SU-DHL-6 (cell line): ENCODE data around the gene CFC1.
"Not testable (repeated sequence)": the region's sequence is repeated elsewhere in the genome, so short reads cannot be mapped to it uniquely, and the experiment has no call there.

Experiments used
- H2AFZ ChIP-seq: fragments of 200-600 bp; sonication (generic); 2 replicates; pipeline ENCODE4 v1.6.1; 2014; ENCODE audit warnings: low read depth, mild to moderate bottlenecking, moderate library complexity, mixed read lengths, antibody characterized with exemption, low read length; ENCODE audit not compliant: severe bottlenecking
- H3F3A ChIP-seq: fragments of 200-600 bp; shearing (Covaris generic); 2 replicates; pipeline ENCODE4 v1.6.0; 2016; ENCODE audit warnings: antibody characterized with exemption, mild to moderate bottlenecking; ENCODE audit not compliant: insufficient read depth
- H3K27ac ChIP-seq: fragments of 200-600 bp; sonication (generic); 2 replicates; pipeline ENCODE4 v1.5.1; 2016; ENCODE audit warnings: low read depth, mild to moderate bottlenecking, low read length, moderate library complexity, mixed read lengths
- H3K27me3 ChIP-seq: fragments of 200-600 bp; sonication (generic), shearing (Covaris generic); 2 replicates; pipeline ENCODE4 v1.6.0; 2014; ENCODE audit warnings: mild to moderate bottlenecking, low read length
- H3K36me3 ChIP-seq: fragments of 200-600 bp; sonication (generic); 2 replicates; pipeline ENCODE4 v1.6.1; 2014; ENCODE audit warnings: mild to moderate bottlenecking, low read length, mixed read lengths
- H3K4me2 ChIP-seq: fragments of 300-600, 200-600 bp; shearing (Covaris generic), sonication (generic); 2 replicates; pipeline ENCODE4 v1.6.0; 2014; ENCODE audit warnings: low read length, low read depth, mild to moderate bottlenecking; ENCODE audit not compliant: poor library complexity, severe bottlenecking
- H3K4me3 ChIP-seq: fragments of 200-600 bp; sonication (generic); 2 replicates; pipeline ENCODE4 v1.5.1; 2014; ENCODE audit warnings: antibody characterized with exemption, low read length, mild to moderate bottlenecking, mixed read lengths; ENCODE audit not compliant: insufficient read depth, poor library complexity, severe bottlenecking
- H3K79me2 ChIP-seq: fragments of 200-600 bp; sonication (generic); 2 replicates; pipeline ENCODE4 v1.6.1; 2014; ENCODE audit warnings: mild to moderate bottlenecking, low read length, moderate library complexity; ENCODE audit not compliant: insufficient read depth
- H3K9ac ChIP-seq: fragments of 200-600 bp; sonication (generic); 2 replicates; pipeline ENCODE4 v1.7.0; 2014; ENCODE audit warnings: mild to moderate bottlenecking, low read length
- H3K9me2 ChIP-seq: fragments of 200-600 bp; sonication (generic); replicated peaks from 2 replicates; pipeline ENCODE4 v1.6.1; 2014; ENCODE audit warnings: low read length; ENCODE audit not compliant: insufficient read depth
- H3K9me3 ChIP-seq: fragments of 200-600 bp; sonication (generic); 2 replicates; pipeline ENCODE4 v1.6.1; 2014; ENCODE audit warnings: low read length, mixed read lengths; ENCODE audit not compliant: insufficient read depth
- H4K20me1 ChIP-seq: fragments of 200-600 bp; sonication (generic); 2 replicates; pipeline ENCODE4 v1.6.1; 2014; ENCODE audit warnings: low read depth, mild to moderate bottlenecking, antibody characterized with exemption, low read length, moderate library complexity, mixed read lengths

CFC1 gene

DNA sequence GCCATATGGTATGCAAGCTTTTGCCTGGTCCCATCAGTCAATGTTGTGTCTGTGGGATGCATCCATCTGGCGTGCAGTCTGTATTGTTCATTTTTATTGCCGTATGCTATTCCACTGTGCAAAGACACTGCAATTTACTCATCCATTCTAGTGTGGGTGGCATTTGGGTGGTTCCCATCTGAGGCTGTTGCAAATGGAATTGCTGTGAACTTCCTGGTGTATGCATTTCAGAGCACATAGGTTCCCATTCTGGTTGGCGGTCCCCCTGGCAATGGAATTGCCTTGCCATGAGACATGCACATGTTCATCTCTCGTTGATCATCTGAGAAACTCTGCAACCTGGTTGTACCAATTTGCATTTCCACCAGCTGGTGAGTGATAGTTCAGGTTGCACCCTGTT lies 21.8 kb downstream of the CFC1 start:
- not testable (repeated sequence) for H3K4me2 ChIP-seq, H2AFZ ChIP-seq, H3K79me2 ChIP-seq, H3K27me3 ChIP-seq, H4K20me1 ChIP-seq, H3K36me3 ChIP-seq, H3K27ac ChIP-seq, H3K4me3 ChIP-seq, H3K9me2 ChIP-seq, H3F3A ChIP-seq, H3K9me3 ChIP-seq, H3K9ac ChIP-seq

DNA sequence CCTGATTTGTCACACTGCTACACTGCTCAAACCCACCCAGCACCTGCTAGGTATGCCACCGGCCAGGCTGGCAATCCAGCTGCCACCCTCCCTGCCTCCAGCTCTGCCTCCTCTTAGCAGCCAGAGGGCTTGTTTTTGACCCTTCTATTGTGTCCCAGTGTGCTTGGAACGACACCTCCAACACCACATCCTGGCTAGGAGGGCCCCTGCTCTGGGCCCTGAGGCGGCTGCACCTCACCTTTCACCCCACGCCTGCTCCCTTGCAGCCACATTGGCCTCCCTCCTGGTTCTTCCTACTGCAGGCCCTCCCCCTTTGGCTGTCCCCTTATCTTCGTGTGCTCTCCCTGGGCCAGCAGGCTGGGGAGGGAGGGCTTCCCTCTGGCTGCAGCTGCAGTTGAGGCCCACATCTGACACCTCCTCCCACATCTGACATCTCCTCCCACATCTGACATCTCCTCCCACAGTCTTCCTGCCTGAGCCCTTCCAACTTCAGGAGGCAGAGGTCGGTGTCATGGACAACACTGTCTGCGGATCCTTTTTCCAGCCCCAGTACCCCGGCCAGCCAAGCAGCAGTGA lies 23.1 kb downstream of the CFC1 start:
- not testable (repeated sequence) for H3K9ac ChIP-seq, H3K9me3 ChIP-seq, H3K36me3 ChIP-seq, H3F3A ChIP-seq, H2AFZ ChIP-seq, H3K4me3 ChIP-seq, H4K20me1 ChIP-seq, H3K27ac ChIP-seq, H3K27me3 ChIP-seq, H3K4me2 ChIP-seq, H3K9me2 ChIP-seq, H3K79me2 ChIP-seq

DNA sequence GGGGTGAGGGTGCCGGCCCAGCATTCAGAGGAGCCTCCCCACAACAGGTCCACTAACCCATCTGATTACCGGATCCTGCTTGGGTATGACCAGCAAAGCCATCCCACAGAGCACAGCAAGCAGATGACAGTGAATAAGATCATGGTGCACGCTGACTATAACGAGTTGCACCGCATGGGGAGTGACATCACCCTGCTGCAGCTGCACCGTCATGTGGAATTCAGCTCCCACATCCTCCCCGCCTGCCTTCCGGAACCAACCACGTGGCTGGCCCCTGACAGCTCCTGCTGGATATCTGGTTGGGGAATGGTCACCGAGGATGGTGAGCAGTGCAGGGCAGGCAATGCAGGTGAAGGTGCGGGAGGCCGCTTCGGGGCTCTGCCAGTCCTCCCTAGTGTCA lies 25.1 kb downstream of the CFC1 start:
- H4K20me1 ChIP-seq, H3K9me2 ChIP-seq, H3K4me2 ChIP-seq, H3F3A ChIP-seq, H3K27ac ChIP-seq, H3K9me3 ChIP-seq, H3K27me3 ChIP-seq, H3K4me3 ChIP-seq, H3K9ac ChIP-seq, H2AFZ ChIP-seq, H3K36me3 ChIP-seq, H3K79me2 ChIP-seq: not testable (repeated sequence)

DNA sequence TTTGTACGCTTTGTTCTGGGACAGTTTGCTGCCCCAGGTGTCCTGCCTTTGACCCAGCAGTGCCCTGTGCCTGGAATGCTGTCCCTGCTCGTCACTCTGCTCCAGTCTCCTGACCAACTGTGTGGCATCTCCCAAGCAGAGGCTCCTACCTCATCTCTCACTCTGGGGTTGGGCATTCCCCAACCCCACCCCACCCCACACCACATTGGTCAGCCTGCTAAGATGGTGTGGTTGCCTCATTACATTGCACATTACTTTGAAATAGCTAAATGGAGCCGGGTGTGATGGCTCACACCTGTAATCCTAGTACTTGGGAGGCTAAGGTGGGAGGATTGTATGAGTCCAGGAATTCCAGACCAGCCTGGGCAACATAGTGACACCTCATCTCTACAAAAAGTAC lies 27.4 kb downstream of the CFC1 start:
- H3K9ac ChIP-seq, H3F3A ChIP-seq, H3K79me2 ChIP-seq, H3K9me2 ChIP-seq, H3K36me3 ChIP-seq, H3K4me2 ChIP-seq, H3K4me3 ChIP-seq, H4K20me1 ChIP-seq, H3K27me3 ChIP-seq, H3K9me3 ChIP-seq, H2AFZ ChIP-seq, H3K27ac ChIP-seq: not testable (repeated sequence)

DNA sequence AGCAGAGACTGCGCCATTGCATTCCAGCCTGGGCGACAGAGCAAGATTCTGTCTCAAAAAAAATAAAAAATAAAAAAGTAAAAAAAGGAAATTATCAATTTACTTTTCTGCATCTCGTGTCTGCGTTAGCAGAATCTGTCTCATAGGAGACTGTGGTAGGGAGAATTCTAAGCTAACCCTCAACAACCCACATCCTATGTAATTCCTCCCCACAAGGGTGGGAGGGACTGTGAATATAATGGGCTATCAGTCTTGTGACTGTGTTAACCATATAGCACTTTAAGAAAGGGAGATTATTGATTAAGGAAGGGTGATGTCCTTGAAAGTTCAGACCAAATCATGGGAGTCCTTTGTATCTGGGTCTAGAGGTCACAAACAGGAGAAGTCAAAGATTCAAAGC lies 33.2 kb downstream of the CFC1 start:
- not testable (repeated sequence) for H3K27me3 ChIP-seq, H3K9ac ChIP-seq, H3K36me3 ChIP-seq, H3F3A ChIP-seq, H3K4me3 ChIP-seq, H3K27ac ChIP-seq, H4K20me1 ChIP-seq, H3K9me2 ChIP-seq, H2AFZ ChIP-seq, H3K79me2 ChIP-seq, H3K9me3 ChIP-seq, H3K4me2 ChIP-seq

DNA sequence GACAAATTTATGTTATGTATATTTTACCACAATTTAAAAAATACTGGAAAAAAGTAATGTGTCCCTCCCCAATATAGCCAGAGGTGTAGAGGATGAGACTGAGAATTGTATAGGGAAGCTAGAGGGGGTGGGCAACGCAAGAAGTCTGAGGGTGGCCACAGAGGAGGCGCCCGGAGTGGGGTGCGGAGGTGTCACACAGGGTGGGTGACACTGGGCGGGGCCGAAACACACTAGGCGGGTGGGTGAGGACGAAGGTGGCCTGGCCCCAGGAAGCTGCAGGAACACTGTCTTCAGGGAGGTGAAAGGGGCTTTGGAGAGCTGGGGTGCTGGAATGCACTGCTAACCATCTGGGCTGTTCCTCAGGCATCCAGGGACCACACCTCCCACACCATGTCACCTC lies 42.9 kb downstream of the CFC1 start:
- not testable (repeated sequence) for H3K79me2 ChIP-seq, H3K36me3 ChIP-seq, H3K4me3 ChIP-seq, H3K27me3 ChIP-seq, H3K4me2 ChIP-seq, H4K20me1 ChIP-seq, H3K9ac ChIP-seq, H3K9me3 ChIP-seq, H3K27ac ChIP-seq, H3K9me2 ChIP-seq, H2AFZ ChIP-seq, H3F3A ChIP-seq

DNA sequence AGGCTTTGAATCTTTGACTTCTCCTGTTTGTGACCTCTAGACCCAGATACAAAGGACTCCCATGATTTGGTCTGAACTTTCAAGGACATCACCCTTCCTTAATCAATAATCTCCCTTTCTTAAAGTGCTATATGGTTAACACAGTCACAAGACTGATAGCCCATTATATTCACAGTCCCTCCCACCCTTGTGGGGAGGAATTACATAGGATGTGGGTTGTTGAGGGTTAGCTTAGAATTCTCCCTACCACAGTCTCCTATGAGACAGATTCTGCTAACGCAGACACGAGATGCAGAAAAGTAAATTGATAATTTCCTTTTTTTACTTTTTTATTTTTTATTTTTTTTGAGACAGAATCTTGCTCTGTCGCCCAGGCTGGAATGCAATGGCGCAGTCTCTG lies 45.2 kb downstream of the CFC1 start:
- not testable (repeated sequence) for H3K9ac ChIP-seq, H3K27me3 ChIP-seq, H3K27ac ChIP-seq, H3K9me2 ChIP-seq, H3K4me2 ChIP-seq, H3K36me3 ChIP-seq, H3K4me3 ChIP-seq, H3F3A ChIP-seq, H3K79me2 ChIP-seq, H2AFZ ChIP-seq, H4K20me1 ChIP-seq, H3K9me3 ChIP-seq

DNA sequence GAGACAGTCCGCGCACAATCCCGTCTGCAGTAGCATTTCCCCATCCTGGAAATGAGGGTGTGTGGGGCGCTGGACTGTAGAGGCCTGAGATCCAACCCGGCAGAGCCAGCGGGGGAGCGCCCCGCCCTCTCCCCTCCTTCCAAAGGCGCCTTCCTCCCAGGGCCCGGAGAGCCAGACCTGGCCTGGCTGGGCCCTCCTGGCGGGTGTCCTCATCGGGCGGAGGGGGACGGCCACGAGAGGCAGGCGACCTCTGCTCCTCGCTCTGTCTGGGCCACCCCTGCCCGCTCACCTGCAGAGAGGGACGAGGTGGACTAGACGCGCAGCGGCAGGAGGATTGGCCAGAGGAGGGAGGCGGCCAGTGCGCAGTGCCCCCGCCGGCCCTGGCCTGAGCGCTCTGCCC lies 49.9 kb downstream of the CFC1 start:
- H3K79me2 ChIP-seq, result not testable (repeated sequence)

More for the DNA sequence above, 49.9 kb downstream of the CFC1 start:
- H3K4me3 ChIP-seq, H4K20me1 ChIP-seq, H3K9ac ChIP-seq, H3K36me3 ChIP-seq, H3K9me2 ChIP-seq, H3K27me3 ChIP-seq, H3K4me2 ChIP-seq, H3K9me3 ChIP-seq, H3F3A ChIP-seq, H3K27ac ChIP-seq, H2AFZ ChIP-seq: not testable (repeated sequence)
